ENCODE data around the gene FOXC2.

GRCh38 chr16:86556576-86556975, 10.1 kb upstream of the FOXC2 start:
- TF ChIP-seq CTCF (IDR thresholded peaks at IDR 0.05; ENCODE audit: low read depth, low read length) (no peak), EZH2phosphoT487 (IDR thresholded peaks at IDR 0.05; ENCODE audit: low read depth) (no peak)

Data from OCI-LY3 (cell line).